Endothelial cell of umbilical vein (primary cell): ENCODE measurements around the gene CAMK2B. TPM values are rescaled to one million over a fixed set of nuclear protein-coding genes. Genes with fewer than 3 reads are reported as not detected.

ENCODE experiments used
- BruUV-seq: library from RNA; stranded (reverse); fragments of 400-500 nt; replicated peaks from 2 replicates; lab custom pipeline; 2021; lab: Mats Ljungman, UMichigan
- CTCF ChIA-PET: fragments of 300-600, 350-600 bp; sonication (Branson Sonifier 250); formaldehyde crosslinking; loops from one replicate; lab custom pipeline; 2021; ENCODE audit warnings: antibody characterized with exemption, inconsistent platforms; lab: Charles Lee
- POLR2A ChIA-PET: fragments of 300-600, 350-600 bp; sonication (Branson Sonifier 250); formaldehyde crosslinking; loops from one replicate; lab custom pipeline; 2021; ENCODE audit warnings: antibody characterized with exemption, inconsistent platforms; lab: Charles Lee
- DNase-seq: peaks from one replicate; pipeline ENCODE4 v3.0.0-alpha.2; 2011; ENCODE audit warnings: low read depth, low spot score
- FAIRE-seq: peaks from 2 replicates; lab custom pipeline; 2011; peaks lifted over from hg19 to GRCh38; lab: Jason Lieb, UNC
- H2AFZ ChIP-seq: 2 replicates; pipeline ENCODE4 v1.6.0; 2012; ENCODE audit warnings: low read depth, low read length, control low read depth, inconsistent platforms
- H3K27ac ChIP-seq: 2 replicates; pipeline ENCODE4 v1.5.1; 2011; ENCODE audit warnings: low read depth, mild to moderate bottlenecking, control low read depth, low read length, moderate library complexity; ENCODE audit not compliant: insufficient read depth
- H3K27me3 ChIP-seq, 2 experiments: 2 replicates each; pipeline versions ENCODE4 v1.6.0 to v1.6.1; 2011; ENCODE audit warnings: low read length in 2 of 2, mixed read lengths in 1 of 2; ENCODE audit not compliant: control insufficient read depth in 2 of 2, insufficient read depth in 2 of 2
- H3K36me3 ChIP-seq, 2 experiments: 2 replicates in 1 of 2; 3 replicates in 1 of 2; pipeline ENCODE4 v1.5.1; 2011; ENCODE audit warnings: low read length in 2 of 2, mild to moderate bottlenecking in 1 of 2, moderate library complexity in 1 of 2; ENCODE audit not compliant: control insufficient read depth in 2 of 2, insufficient read depth in 2 of 2; ENCODE audit errors: extremely low read depth in 1 of 2
- H3K4me1 ChIP-seq: 3 replicates; pipeline ENCODE4 v1.5.1; 2011; ENCODE audit warnings: mild to moderate bottlenecking, low read length; ENCODE audit not compliant: control insufficient read depth, insufficient read depth; ENCODE audit errors: extremely low read depth
- H3K4me2 ChIP-seq: 2 replicates; pipeline ENCODE4 v1.6.1; 2011; ENCODE audit warnings: low read length, control low read depth, mixed read lengths; ENCODE audit not compliant: insufficient read depth
- H3K4me3 ChIP-seq, 3 experiments: fragments of 200-600 bp in 1 of 3; sonication (generic), shearing (Covaris generic) in 1 of 3; replicated peaks in 1 of 3; 2 replicates each; pipeline ENCODE4 v1.5.1; 2011 to 2016; ENCODE audit warnings: control low read depth in 3 of 3, low read length in 3 of 3, mild to moderate bottlenecking in 2 of 3, inconsistent platforms in 1 of 3, low read depth in 1 of 3, moderate library complexity in 1 of 3; ENCODE audit not compliant: insufficient read depth in 1 of 3
- H3K79me2 ChIP-seq: 2 replicates; pipeline ENCODE4 v1.6.0; 2012; ENCODE audit warnings: low read length, inconsistent platforms; ENCODE audit not compliant: control insufficient read depth, insufficient read depth
- H3K9ac ChIP-seq: replicated peaks from 2 replicates; pipeline ENCODE3; 2011; ENCODE audit warnings: low read length, control low read depth; ENCODE audit not compliant: insufficient read depth; ENCODE audit errors: extremely low read depth
- H3K9me1 ChIP-seq: replicated peaks from 3 replicates; pipeline ENCODE4 v1.6.0; 2011; ENCODE audit warnings: mild to moderate bottlenecking, low read length; ENCODE audit not compliant: control insufficient read depth, insufficient read depth; ENCODE audit errors: extremely low read depth
- H3K9me3 ChIP-seq: replicated peaks from 2 replicates; pipeline ENCODE4 v1.5.1; 2012; ENCODE audit warnings: low read length, inconsistent platforms; ENCODE audit not compliant: control insufficient read depth, insufficient read depth
- H4K20me1 ChIP-seq: replicated peaks from 2 replicates; pipeline ENCODE3; 2011; ENCODE audit warnings: mild to moderate bottlenecking, low read length; ENCODE audit not compliant: control insufficient read depth, insufficient read depth; ENCODE audit errors: extremely low read depth
- CTCF ChIP-seq, 2 donors: IDR thresholded peaks; 1 replicate in 1 of 2; 2 replicates in 1 of 2; pipeline ENCODE4 v1.5.1; 2011; ENCODE audit warnings: low read length in 2 of 2, mild to moderate bottlenecking in 2 of 2, moderate library complexity in 2 of 2, control low read depth in 1 of 2, inconsistent platforms in 1 of 2, low read depth in 1 of 2; ENCODE audit not compliant: insufficient read depth in 1 of 2; ENCODE audit errors: extremely low read depth in 1 of 2
- EZH2 ChIP-seq: IDR thresholded peaks from 2 replicates; pipeline ENCODE4 v1.6.1; 2012; ENCODE audit warnings: borderline replicate concordance, low read depth, mild to moderate bottlenecking, moderate library complexity, low read length, inconsistent platforms; ENCODE audit not compliant: severe bottlenecking
- FOS ChIP-seq: IDR thresholded peaks from 2 replicates; pipeline ENCODE4 v1.6.1; 2011; ENCODE audit warnings: mild to moderate bottlenecking, low read length, moderate library complexity, borderline replicate concordance; ENCODE audit not compliant: insufficient read depth
- GATA2 ChIP-seq: IDR thresholded peaks from 2 replicates; pipeline ENCODE4 v1.7.0; 2011; ENCODE audit warnings: low read depth, mild to moderate bottlenecking, moderate library complexity, mixed read lengths, low read length; ENCODE audit not compliant: insufficient read length, insufficient read depth
- JUN ChIP-seq: IDR thresholded peaks from 2 replicates; pipeline ENCODE4 v1.6.1; 2011; ENCODE audit warnings: borderline replicate concordance, low read depth; ENCODE audit not compliant: insufficient read length, insufficient read depth
- MAX ChIP-seq: IDR thresholded peaks from 2 replicates; pipeline ENCODE4 v1.6.1; 2011; ENCODE audit not compliant: insufficient read depth, insufficient read length
- MYC ChIP-seq: IDR thresholded peaks from one replicate; pipeline ENCODE4 v1.6.1; 2011; ENCODE audit warnings: mild to moderate bottlenecking, low read depth, low read length
- POLR2A ChIP-seq: IDR thresholded peaks from 2 replicates; pipeline ENCODE4 v1.6.1; 2012; ENCODE audit warnings: low read depth, mild to moderate bottlenecking, control low read depth, low read length
- POLR2AphosphoS5 ChIP-seq: IDR thresholded peaks from 2 replicates; pipeline ENCODE4 v1.6.1; 2012; ENCODE audit warnings: low read depth, mild to moderate bottlenecking, control low read depth, low read length, moderate library complexity; ENCODE audit not compliant: insufficient read depth
- dilution Hi-C: fragments of 300-500 bp; cut with MboI; formaldehyde crosslinking; loops from one replicate; pipeline ENCODE4 v1.15.0; 2019; ENCODE audit warnings: low sequenced_read_pairs; ENCODE audit not compliant: extremely low pct_ligation_motif_present
- intact Hi-C: fragments of 100-400 bp; cut with micrococcal nuclease; formaldehyde crosslinking; loops from one replicate; pipeline ENCODE4 v1.10.0; 2022
- polyA plus RNA-seq, 4 experiments: library from polyadenylated mRNA; depleted of rRNA in 3 of 4; stranded (reverse) in 3 of 4; unstranded in 1 of 4; fragments of >200 nt; gene quantifications; 2 replicates each; pipeline versions ENCODE4 v1.2.1 to v1.2.3, GENCODE V29; 2011 to 2012; ENCODE audit warnings: missing spikeins in 1 of 4
- total RNA-seq: library from RNA; stranded (reverse); gene quantifications from 2 replicates; pipeline ENCODE4 v1.2.3, GENCODE V29; 2021

The CAMK2B gene
- total and polyA plus RNA-seq, 2 donors (not counting 3 experiments of a cell fraction or from before 2014, with no cell fraction given) = 0.57 to 1.6 TPM

GRCh38 chr7:44273681-44274622 is 51.4 kb downstream of the CAMK2B start:
- intact Hi-C loops (no loop called here), dilution Hi-C loops (no loop called here)
- Histone ChIP-seq H3K9me1 (no peaks in the 10 kb centered on the region), H3K4me1 (no peaks in the 10 kb centered on the region), H3K4me2 (no peak overlapping the region), H4K20me1 (no peaks in the 10 kb centered on the region), H3K9me3 (no peaks in the 10 kb centered on the region), H3K36me3 (no peaks in the 10 kb centered on the region), H3K27ac (no peak overlapping the region), H3K27me3 (no peaks in the 10 kb centered on the region), H2AFZ (no peak overlapping the region), H3K79me2 (no peaks in the 10 kb centered on the region), H3K9ac (no peak overlapping the region), H3K4me3 (no peak overlapping the region)
- FAIRE-seq (no peak), DNase-seq (no peak)
- CTCF ChIA-PET = interaction anchor here (1.5 kb wide), 1 partner anchor 11 kb away, joined by 3 read pairs; no protein-coding TSS in a partner anchor
- TF ChIP-seq CTCF (IDR thresholded peaks at IDR 0.05; ENCODE audit: extremely low read depth in 1 of 2, insufficient read depth in 1 of 2, low read depth in 1 of 2, low read length in 2 of 2) = no peak
- no peak for TF ChIP-seq FOS
- TF ChIP-seq GATA2 = no peak
- TF ChIP-seq MYC = no peak
- TF ChIP-seq EZH2 = no peak
- no peak for TF ChIP-seq JUN
- TF ChIP-seq POLR2AphosphoS5 = no peak
- TF ChIP-seq MAX = no peak
- TF ChIP-seq POLR2A = no peak
- POLR2A ChIA-PET = no interaction called here
- no TSS peak for BruUV-seq
